ENCODE data around the gene LAMA3. TPM values are rescaled to one million over a fixed set of nuclear protein-coding genes. Genes with fewer than 3 reads are reported as not detected.
A peak's percentile ranks its signal among the peaks of the same experiment; 100 is the strongest.

The LAMA3 gene
- total RNA-seq, 2 donors from 2014 or later = 9.3 to 21.1 TPM

DNA sequence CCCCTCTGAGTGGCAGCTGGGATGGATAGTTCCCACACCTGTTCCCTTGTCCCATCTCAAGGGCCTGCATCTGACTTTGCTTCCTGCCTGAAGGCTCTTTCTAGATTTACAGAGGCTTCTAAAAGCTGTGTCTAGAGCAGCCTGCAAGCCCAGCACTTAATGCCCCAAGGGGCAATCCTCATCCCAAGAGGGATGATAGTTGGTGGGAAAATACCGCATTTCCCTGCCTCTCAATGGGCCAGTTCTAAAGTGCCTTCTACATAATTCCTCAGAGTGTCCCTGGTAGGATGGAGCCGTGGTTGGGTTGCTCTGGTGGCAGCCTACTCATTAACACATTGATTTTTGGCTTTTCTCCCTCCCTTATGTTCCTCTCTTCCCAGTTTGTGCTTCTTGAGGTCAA, 29.5 kb downstream of the LAMA3 start:
- Histone ChIP-seq H3K9me3 (no peaks in the 10 kb centered on the region), H3K27me3 (no peaks in the 10 kb centered on the region), H3K4me3 (no peak overlapping the region), H3K4me1 (peaks cover 7% of the 10 kb centered on the region), H3K36me3 (replicated peaks in 1 of 2; ENCODE audit: insufficient read depth in 1 of 2, low read depth in 2 of 2) (no peaks in the 10 kb centered on the region), H3K27ac (no peak overlapping the region)
- TF ChIP-seq POLR2A (IDR thresholded peaks at IDR 0.05) (no peak), CTCF (IDR thresholded peaks at IDR 0.05) (no peak)
- intact Hi-C loops (cut with DNase I) = no loop called here
- no peak for ATAC-seq
- WGBS, 2 donors = 72 to 92% methylated on average over 2 of the region's 2 CpGs
- no peak for DNase-seq

DNA sequence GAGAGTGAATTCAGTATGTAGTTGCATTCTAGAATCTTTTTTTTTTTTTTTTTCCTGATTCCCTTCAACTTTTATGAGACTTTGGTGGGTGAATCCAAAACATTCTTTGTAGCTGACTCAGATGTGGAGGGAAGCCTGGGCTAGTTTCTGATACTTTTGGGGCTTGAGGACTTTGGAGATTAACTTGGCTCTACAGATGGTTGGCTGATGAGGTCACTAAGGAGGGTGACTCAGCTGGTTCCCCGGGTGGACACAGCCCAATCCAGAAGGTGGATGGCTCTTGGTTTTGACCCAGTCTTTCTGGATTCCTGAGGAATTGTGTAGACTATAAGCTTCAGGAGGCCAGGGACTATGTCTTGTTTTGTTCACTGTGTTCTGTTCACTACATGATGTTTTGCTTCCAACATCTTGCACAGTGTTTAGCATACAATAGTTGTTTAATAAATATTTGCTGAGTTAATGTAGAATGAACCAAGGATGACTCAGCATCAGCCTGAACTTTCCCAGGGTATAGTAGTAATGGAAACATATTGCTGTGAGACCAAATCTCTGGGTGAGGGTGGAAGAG, 30.5 kb downstream of the LAMA3 start:
- intact Hi-C loops (cut with DNase I) = no loop called here
- TF ChIP-seq POLR2A (IDR thresholded peaks at IDR 0.05) (no peak), CTCF (IDR thresholded peaks at IDR 0.05) (no peak)
- WGBS, 2 donors = 13 to 30% methylated on average over 1 of the region's 1 CpG
- Histone ChIP-seq H3K4me3 (no peak overlapping the region), H3K27ac (no peak overlapping the region), H3K27me3 (no peaks in the 10 kb centered on the region), H3K36me3 (replicated peaks in 1 of 2; ENCODE audit: insufficient read depth in 1 of 2, low read depth in 2 of 2) (no peaks in the 10 kb centered on the region), H3K4me1 (peaks cover 7% of the 10 kb centered on the region), H3K9me3 (no peaks in the 10 kb centered on the region)
- DNase-seq = peak; percentile 20 to 33 (median 22)
- ATAC-seq = peak; percentile 70

DNA sequence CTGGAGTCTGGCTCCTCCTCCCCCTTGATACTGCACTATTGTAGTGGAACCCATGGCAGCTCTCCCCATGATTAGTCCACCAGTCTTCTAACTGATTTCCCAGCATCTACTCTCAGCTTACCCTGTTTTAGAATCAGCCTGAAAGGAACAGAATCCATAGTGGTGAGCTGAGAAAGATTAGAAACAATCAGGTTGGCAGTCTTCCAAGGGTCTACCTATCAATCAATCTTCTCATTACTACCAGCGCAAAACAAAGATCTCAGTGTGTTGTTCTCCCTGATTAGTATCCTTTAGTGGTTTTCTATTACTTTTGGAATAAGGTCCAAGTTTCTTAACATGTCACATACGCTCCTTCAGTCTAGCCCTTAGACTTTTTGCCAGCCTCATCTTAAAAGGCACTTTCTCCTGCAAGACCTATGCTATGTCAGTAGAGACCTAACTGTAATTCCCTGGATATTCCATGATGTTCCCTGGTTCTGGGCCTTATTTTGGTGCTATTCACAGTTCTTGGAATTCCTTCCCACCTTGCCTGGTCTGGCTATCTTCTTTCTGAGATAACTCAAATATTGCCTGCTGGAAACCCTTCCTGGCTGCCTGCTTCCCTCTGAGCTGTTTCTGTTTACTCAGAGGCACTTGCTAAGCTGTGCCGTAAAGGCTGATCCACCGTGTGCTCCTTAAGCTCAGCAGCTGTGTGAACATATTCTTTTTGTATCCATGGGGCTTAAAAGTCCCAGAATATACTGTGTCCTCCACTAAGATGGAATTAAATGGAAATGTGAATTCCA, 32.6 kb downstream of the LAMA3 start:
- H3K9me3 ChIP-seq = no peaks in the 10 kb centered on the region
- WGBS, 2 donors = 23 to 40% methylated on average over 4 of the region's 4 CpGs
- no peak for DNase-seq
- TF ChIP-seq POLR2A (IDR thresholded peaks at IDR 0.05) (no peak), CTCF (IDR thresholded peaks at IDR 0.05) (no peak)
- peaks cover 7% of the 10 kb centered on the region for H3K4me1 ChIP-seq
- intact Hi-C loops (cut with DNase I) = no loop called here
- no peaks in the 10 kb centered on the region for H3K36me3 ChIP-seq (replicated peaks in 1 of 2; ENCODE audit: insufficient read depth in 1 of 2, low read depth in 2 of 2)
- ATAC-seq = no peak
- H3K27ac ChIP-seq = no peak overlapping the region
- no peaks in the 10 kb centered on the region for H3K27me3 ChIP-seq
- H3K4me3 ChIP-seq = no peak overlapping the region

- WGBS, 2 donors = 68 to 76% methylated on average over 3 of the region's 3 CpGs
- no peak for ATAC-seq
These were observed 33.4 kb downstream of the LAMA3 start for GRCh38 chr18:23722646-23723045.

More at GRCh38 chr18:23722646-23723045, 33.4 kb downstream of the LAMA3 start:
- no peak overlapping the region for H3K4me3 ChIP-seq
- no peak overlapping the region for H3K27ac ChIP-seq
- intact Hi-C loops (cut with DNase I) = no loop called here
- no peak for DNase-seq
- no peaks in the 10 kb centered on the region for H3K36me3 ChIP-seq (replicated peaks in 1 of 2; ENCODE audit: insufficient read depth in 1 of 2, low read depth in 2 of 2)
- peaks cover 7% of the 10 kb centered on the region for H3K4me1 ChIP-seq
- no peaks in the 10 kb centered on the region for H3K9me3 ChIP-seq
- H3K27me3 ChIP-seq = no peaks in the 10 kb centered on the region
- TF ChIP-seq CTCF (IDR thresholded peaks at IDR 0.05) (no peak), POLR2A (IDR thresholded peaks at IDR 0.05) (no peak)
